Transverse colon (tissue), 4 donors: ENCODE data around the gene APOL4. TPM values are rescaled to one million over a fixed set of nuclear protein-coding genes. Genes with fewer than 3 reads are reported as not detected.

Source experiments
- DNase-seq: peaks from one replicate; pipeline ENCODE4 v3.0.0-alpha.2; 2019
- H3K27ac ChIP-seq, 4 donors: fragments of 200-600 bp; sonication (generic); 2 replicates each; pipeline ENCODE4 v1.5.1; 2016 to 2018; ENCODE audit warnings: inconsistent platforms in 4 of 4
- H3K27me3 ChIP-seq: fragments of 200-600 bp; sonication (generic); 2 replicates; pipeline ENCODE4 v1.5.1; 2017; ENCODE audit warnings: inconsistent platforms
- H3K36me3 ChIP-seq, 4 donors: fragments of 200-600 bp; sonication (generic); 2 replicates each; pipeline ENCODE4 v1.5.1; 2017 to 2019; ENCODE audit warnings: inconsistent platforms in 4 of 4
- H3K4me1 ChIP-seq, 4 donors: fragments of 200-600 bp; sonication (generic); 2 replicates each; pipeline ENCODE4 v1.5.1; 2017 to 2020; ENCODE audit warnings: inconsistent platforms in 4 of 4
- H3K4me3 ChIP-seq, 4 donors: fragments of 200-600 bp; sonication (generic); 1 replicate in 1 of 4; 2 replicates in 3 of 4; pipeline versions ENCODE4 v1.5.1 to v1.6.1; 2017 to 2019; ENCODE audit warnings: inconsistent platforms in 4 of 4
- H3K9me3 ChIP-seq, 2 donors: fragments of 200-600 bp; sonication (generic); 2 replicates each; pipeline ENCODE4 v1.5.1; 2017 to 2019; ENCODE audit warnings: inconsistent platforms in 2 of 2
- EP300 ChIP-seq: sonication (generic); formaldehyde crosslinking; IDR thresholded peaks from one replicate; pipeline ENCODE4 v1.6.1; 2017; ENCODE audit warnings: antibody characterized with exemption, low read depth
- POLR2A ChIP-seq: fragments of 450-650 bp; IDR thresholded peaks from one replicate; pipeline ENCODE4 v1.6.1; 2016; ENCODE audit warnings: antibody characterized with exemption, mild to moderate bottlenecking, moderate library complexity
- POLR2AphosphoS5 ChIP-seq, 3 donors: sonication (generic); formaldehyde crosslinking; IDR thresholded peaks; one replicate each; pipeline ENCODE4 v1.6.1; 2016; ENCODE audit warnings: antibody characterized with exemption in 3 of 3
- WGBS, 2 donors: methylation state at CpG; one replicate each; pipeline ENCODE4 v1.1.5; 2018; ENCODE audit warnings: low coverage in 1 of 2; 5-methylcytosine and 5-hydroxymethylcytosine counted together
- in situ Hi-C, 4 donors: fragments of 200-750 bp; cut with MboI; loops; one replicate each; pipeline versions ENCODE4 v1.15.0 to v1.15.1; 2017; ENCODE audit warnings: low sequenced_read_pairs in 3 of 4, low pct_ligation_motif_present in 1 of 4, low pct_unique_long_range_greater_than_20kb in 1 of 4
- intact Hi-C: fragments of 100-400 bp; cut with DNase I; formaldehyde crosslinking; loops from one replicate; pipeline ENCODE4 v1.15.1; 2023; ENCODE audit warnings: low total_unique reads
- total RNA-seq, 4 donors: library from RNA; depleted of rRNA; stranded (reverse); fragments of >200 nt; gene quantifications; one replicate each; pipeline ENCODE4 v1.1.0, GENCODE V29; 2016
- TF ChIP-seq, protein P1 (sequence below), 5 experiments: fragments of 200-600 bp in 3 of 5; fragments of 450-650 bp in 2 of 5; sonication (generic) in 3 of 5; IDR thresholded peaks; 1 replicate in 2 of 5; 2 replicates in 3 of 5; pipeline ENCODE4 v1.5.1; 2016 to 2017; ENCODE audit warnings: antibody characterized with exemption in 5 of 5, inconsistent platforms in 3 of 5, mild to moderate bottlenecking in 2 of 5, moderate library complexity in 1 of 5

APOL4 gene
- total RNA-seq, 4 donors from 2014 or later, result 0.16 to 9.0 (median 1.8) TPM; not detected in 1

DNA sequence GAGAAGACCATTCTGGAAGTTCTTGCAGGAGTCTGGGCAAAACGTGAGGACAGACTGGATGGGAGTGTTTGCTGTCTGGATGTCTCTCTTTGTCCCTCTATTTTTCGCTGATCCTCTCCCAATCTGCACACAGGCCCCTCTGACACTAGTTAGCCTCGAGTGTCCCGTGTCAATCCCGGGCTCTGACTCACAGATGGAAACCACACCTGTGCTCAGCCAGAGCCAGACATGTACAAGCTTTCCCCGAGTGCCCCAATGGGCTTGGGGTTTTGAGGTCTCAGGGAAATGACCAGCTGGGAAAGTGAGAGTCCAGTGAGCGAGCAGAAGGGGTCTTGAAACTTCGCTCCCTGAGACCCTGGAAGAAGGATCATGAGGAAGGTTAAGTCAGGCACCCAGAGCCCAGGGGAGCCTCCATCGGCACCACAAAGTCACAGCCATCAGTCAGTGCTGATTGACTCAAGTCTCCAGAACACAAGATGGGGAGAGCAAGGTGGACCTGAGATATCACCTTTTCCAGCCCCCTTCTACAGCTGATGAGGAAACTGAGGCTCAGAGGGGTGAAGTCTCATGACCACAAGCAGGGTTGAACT, 23.8 kb upstream of the APOL4 start:
- H3K27me3 ChIP-seq, result no peaks in the 10 kb centered on the region
- no peak for DNase-seq
- intact Hi-C loops, result no loop called here
- in situ Hi-C loops, result no loop called here
- no peak for TF ChIP-seq EP300
- TF ChIP-seq, protein P1, sequence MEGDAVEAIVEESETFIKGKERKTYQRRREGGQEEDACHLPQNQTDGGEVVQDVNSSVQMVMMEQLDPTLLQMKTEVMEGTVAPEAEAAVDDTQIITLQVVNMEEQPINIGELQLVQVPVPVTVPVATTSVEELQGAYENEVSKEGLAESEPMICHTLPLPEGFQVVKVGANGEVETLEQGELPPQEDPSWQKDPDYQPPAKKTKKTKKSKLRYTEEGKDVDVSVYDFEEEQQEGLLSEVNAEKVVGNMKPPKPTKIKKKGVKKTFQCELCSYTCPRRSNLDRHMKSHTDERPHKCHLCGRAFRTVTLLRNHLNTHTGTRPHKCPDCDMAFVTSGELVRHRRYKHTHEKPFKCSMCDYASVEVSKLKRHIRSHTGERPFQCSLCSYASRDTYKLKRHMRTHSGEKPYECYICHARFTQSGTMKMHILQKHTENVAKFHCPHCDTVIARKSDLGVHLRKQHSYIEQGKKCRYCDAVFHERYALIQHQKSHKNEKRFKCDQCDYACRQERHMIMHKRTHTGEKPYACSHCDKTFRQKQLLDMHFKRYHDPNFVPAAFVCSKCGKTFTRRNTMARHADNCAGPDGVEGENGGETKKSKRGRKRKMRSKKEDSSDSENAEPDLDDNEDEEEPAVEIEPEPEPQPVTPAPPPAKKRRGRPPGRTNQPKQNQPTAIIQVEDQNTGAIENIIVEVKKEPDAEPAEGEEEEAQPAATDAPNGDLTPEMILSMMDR (IDR thresholded peaks at IDR 0.05), result no peak
- no peak for TF ChIP-seq POLR2AphosphoS5 (IDR thresholded peaks at IDR 0.05)
- TF ChIP-seq POLR2A, result no peak
- WGBS, 2 donors, result 75% methylated on average over 9 of the region's 9 CpGs; no CpG with 5 or more reads in 1 of the 2 donors
- H3K27ac ChIP-seq, result no peak overlapping the region
- H3K4me3 ChIP-seq, result no peak overlapping the region
- peaks cover 0 to 9% (median under 1%) of the 10 kb centered on the region in 4 donors for H3K36me3 ChIP-seq
- no peaks in the 10 kb centered on the region for H3K9me3 ChIP-seq
- H3K4me1 ChIP-seq, result peaks cover 0 to 15% (median 0%) of the 10 kb centered on the region in 4 donors

- 88% methylated on average over 4 of the region's 4 CpGs; no CpG with 5 or more reads in 1 of the 2 donors for WGBS, 2 donors
These were observed 22.6 kb upstream of the APOL4 start for GRCh38 chr22:36224245-36224644.

GRCh38 chr22:36223504-36223903, 21.9 kb upstream of the APOL4 start:
- H3K27me3 ChIP-seq, result no peaks in the 10 kb centered on the region
- H3K4me3 ChIP-seq, result no peak overlapping the region
- WGBS, 2 donors, result 50 to 95% methylated on average over 2 to 8 of the region's 8 CpGs
- in situ Hi-C loops (no loop called here), intact Hi-C loops (no loop called here)
- no peak overlapping the region for H3K27ac ChIP-seq
- H3K36me3 ChIP-seq, result peaks cover 0 to 9% (median 0%) of the 10 kb centered on the region in 4 donors
- H3K4me1 ChIP-seq, result peaks cover 0 to 15% (median 0%) of the 10 kb centered on the region in 4 donors
- no peak for DNase-seq
- no peaks in the 10 kb centered on the region for H3K9me3 ChIP-seq
- TF ChIP-seq, protein P1 (IDR thresholded peaks at IDR 0.05), result no peak
- no peak for TF ChIP-seq POLR2AphosphoS5 (IDR thresholded peaks at IDR 0.05)
- no peak for TF ChIP-seq POLR2A

More at GRCh38 chr22:36224245-36224644, 22.6 kb upstream of the APOL4 start:
- in situ Hi-C loops (no loop called here), intact Hi-C loops (no loop called here)
- TF ChIP-seq POLR2AphosphoS5 (IDR thresholded peaks at IDR 0.05) (no peak), POLR2A (no peak), EP300 (no peak)
- TF ChIP-seq, protein P1 (IDR thresholded peaks at IDR 0.05), result no peak
- Histone ChIP-seq H3K36me3 (peaks cover 0 to 9% (median 0%) of the 10 kb centered on the region in 4 donors), H3K4me1 (peaks cover 0 to 15% (median 0%) of the 10 kb centered on the region in 4 donors), H3K9me3 (no peaks in the 10 kb centered on the region), H3K27me3 (no peaks in the 10 kb centered on the region), H3K27ac (no peak overlapping the region), H3K4me3 (no peak overlapping the region)
- no peak for DNase-seq

- TF ChIP-seq EP300 (no peak), POLR2A (no peak), POLR2AphosphoS5 (IDR thresholded peaks at IDR 0.05) (no peak)
- TF ChIP-seq, protein P1 (IDR thresholded peaks at IDR 0.05), result no peak
- Histone ChIP-seq H3K4me3 (no peak overlapping the region), H3K27me3 (no peaks in the 10 kb centered on the region), H3K27ac (no peak overlapping the region), H3K4me1 (peaks cover 0 to 15% (median 0%) of the 10 kb centered on the region in 4 donors), H3K9me3 (no peaks in the 10 kb centered on the region), H3K36me3 (peaks cover 0 to 7% (median 0%) of the 10 kb centered on the region in 4 donors)
- in situ Hi-C loops, result no loop called here
- intact Hi-C loops, result no loop called here
- DNase-seq, result no peak
- 89 to 95% methylated on average over 4 to 9 of the region's 9 CpGs for WGBS, 2 donors
These were observed 21.4 kb upstream of the APOL4 start for GRCh38 chr22:36222887-36223450.
